AG04449 (cell line): ENCODE measurements around the gene NTN5.
"Not testable (repeated sequence)": the region's sequence is repeated elsewhere in the genome, so short reads cannot be mapped to it uniquely, and the experiment has no call there.

Source experiments
- CTCF ChIA-PET: fragments of 350-600 bp; formaldehyde crosslinking; extraction: SDS; loops from one replicate; lab custom pipeline; 2021; ENCODE audit warnings: antibody characterized with exemption; lab: Yijun Ruan, JAX
- POLR2A ChIA-PET: fragments of 400-600, 350-600 bp; formaldehyde crosslinking; extraction: SDS; loops from one replicate; lab custom pipeline; 2020; ENCODE audit warnings: antibody characterized with exemption, inconsistent platforms; lab: Yijun Ruan, JAX
- DNase-seq: peaks from one replicate; pipeline ENCODE4 v3.0.0-alpha.2; 2010; ENCODE audit warnings: low read depth, low spot score
- H3K4me3 ChIP-seq: 2 replicates; pipeline ENCODE4 v1.5.1; 2011; ENCODE audit warnings: low read depth, mild to moderate bottlenecking, control low read depth, low read length
- TF ChIP-seq, protein P1 (sequence below): IDR thresholded peaks from one replicate; pipeline ENCODE4 v1.5.1; 2011; ENCODE audit warnings: mild to moderate bottlenecking, moderate library complexity, low read length, control low read depth, inconsistent platforms; ENCODE audit not compliant: insufficient read depth; ENCODE audit errors: missing control alignments

NTN5 gene

DNA sequence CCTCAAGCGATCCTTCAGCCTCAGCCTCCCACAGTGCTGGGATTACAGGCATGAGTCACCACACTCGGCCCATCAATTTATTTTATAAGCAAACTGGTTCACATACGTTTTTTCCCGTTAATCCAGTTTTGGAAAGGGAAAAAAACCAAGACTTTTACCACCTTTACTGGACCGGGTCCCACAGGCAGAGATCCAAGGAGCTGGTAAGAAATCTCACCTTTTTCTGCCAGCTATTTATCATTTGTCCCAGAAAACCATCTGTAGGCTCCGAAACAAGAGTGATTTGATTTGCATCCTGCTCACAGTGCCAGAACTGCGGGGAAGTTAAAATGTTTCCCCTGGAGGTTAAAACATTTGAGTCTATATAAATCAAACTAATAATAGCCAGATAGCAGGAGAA is 16.6 kb upstream of the NTN5 start:
- DNase-seq, result no peak
- TF ChIP-seq, protein P1, sequence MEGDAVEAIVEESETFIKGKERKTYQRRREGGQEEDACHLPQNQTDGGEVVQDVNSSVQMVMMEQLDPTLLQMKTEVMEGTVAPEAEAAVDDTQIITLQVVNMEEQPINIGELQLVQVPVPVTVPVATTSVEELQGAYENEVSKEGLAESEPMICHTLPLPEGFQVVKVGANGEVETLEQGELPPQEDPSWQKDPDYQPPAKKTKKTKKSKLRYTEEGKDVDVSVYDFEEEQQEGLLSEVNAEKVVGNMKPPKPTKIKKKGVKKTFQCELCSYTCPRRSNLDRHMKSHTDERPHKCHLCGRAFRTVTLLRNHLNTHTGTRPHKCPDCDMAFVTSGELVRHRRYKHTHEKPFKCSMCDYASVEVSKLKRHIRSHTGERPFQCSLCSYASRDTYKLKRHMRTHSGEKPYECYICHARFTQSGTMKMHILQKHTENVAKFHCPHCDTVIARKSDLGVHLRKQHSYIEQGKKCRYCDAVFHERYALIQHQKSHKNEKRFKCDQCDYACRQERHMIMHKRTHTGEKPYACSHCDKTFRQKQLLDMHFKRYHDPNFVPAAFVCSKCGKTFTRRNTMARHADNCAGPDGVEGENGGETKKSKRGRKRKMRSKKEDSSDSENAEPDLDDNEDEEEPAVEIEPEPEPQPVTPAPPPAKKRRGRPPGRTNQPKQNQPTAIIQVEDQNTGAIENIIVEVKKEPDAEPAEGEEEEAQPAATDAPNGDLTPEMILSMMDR, result no peak
- ChIA-PET POLR2A (no interaction called here), CTCF (interaction anchor here (1.1 to 2.1 kb wide), 2 partner anchors 14 to 26 kb away, joined by 3 to 18 read pairs; no protein-coding TSS in a partner anchor)
- no peak overlapping the region for H3K4me3 ChIP-seq

DNA sequence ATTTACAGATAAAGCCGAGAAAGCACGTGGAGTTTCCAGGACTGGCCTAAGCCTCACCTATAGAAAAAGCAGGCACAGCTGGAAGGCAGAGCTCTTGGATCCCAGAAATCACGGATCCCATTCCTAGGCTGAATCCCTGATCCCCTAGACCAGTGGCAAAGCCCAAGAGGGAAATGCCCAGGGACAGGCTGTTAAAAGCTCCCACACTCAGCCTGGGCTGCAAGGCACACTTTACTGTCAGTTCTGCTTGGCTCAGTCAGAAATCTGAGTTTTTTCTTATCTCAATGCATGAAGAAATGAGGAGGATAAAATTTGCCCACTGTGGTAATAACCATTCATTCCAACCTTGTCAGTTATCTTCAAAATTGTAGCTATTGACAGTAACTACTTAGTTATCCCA is 15.0 kb upstream of the NTN5 start:
- no peak for DNase-seq
- H3K4me3 ChIP-seq, result no peak overlapping the region
- ChIA-PET CTCF (interaction anchor here (0.6 to 1.0 kb wide), 3 partner anchors 9 to 14 kb away, joined by 3 to 5 read pairs (median 3); no protein-coding TSS in a partner anchor), POLR2A (no interaction called here)
- TF ChIP-seq, protein P1, result no peak

DNA sequence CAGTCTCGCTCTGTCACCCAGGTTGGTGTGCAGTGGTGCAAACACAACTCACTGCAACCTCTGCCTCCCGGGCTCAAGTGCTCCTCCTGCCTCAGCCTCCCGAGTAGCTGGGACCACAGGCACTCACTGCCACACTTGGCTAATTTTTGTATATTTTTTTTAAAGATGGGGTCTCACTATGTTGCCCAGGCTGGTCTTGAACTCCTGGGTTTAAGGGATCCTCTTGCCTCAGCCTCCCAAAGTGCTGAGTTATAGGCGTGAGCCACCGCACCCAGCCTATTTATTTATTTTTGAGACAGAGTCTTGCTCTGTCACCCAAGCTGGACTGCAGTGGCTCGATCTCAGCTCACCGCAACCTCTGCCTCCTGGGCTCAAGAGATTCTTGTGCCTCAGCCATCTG is 13.8 kb upstream of the NTN5 start:
- POLR2A ChIA-PET, DNase-seq, H3K4me3 ChIP-seq: not testable (repeated sequence)
- CTCF ChIA-PET, result interaction anchor here (4.7 kb wide), 1 partner anchor 12 kb away, joined by 29 read pairs; no protein-coding TSS in a partner anchor

DNA sequence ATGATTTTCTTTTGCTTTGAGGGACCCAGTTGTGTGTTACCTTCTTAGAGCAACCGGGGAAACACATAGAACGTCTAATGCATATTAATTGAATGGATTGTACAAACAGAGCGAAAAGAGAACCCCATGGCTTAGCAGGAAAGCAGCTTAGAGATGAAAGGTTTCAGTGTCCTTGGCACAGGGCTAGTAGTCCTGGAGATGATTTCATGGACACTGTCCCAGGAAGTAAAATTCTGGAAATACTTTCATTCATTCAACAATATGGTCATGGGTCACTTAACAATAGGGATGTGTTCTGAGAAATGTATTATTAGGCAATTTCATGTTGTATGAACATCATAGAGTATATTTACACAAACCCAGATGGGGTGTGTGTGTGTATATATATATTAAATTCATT is 13.3 kb upstream of the NTN5 start:
- CTCF ChIA-PET, result interaction anchor here (4.7 kb wide), 1 partner anchor 11 kb away, joined by 29 read pairs; no protein-coding TSS in a partner anchor
- H3K4me3 ChIP-seq, result no peak overlapping the region
- POLR2A ChIA-PET, result no interaction called here
- TF ChIP-seq, protein P1, result no peak
- DNase-seq, result no peak

DNA sequence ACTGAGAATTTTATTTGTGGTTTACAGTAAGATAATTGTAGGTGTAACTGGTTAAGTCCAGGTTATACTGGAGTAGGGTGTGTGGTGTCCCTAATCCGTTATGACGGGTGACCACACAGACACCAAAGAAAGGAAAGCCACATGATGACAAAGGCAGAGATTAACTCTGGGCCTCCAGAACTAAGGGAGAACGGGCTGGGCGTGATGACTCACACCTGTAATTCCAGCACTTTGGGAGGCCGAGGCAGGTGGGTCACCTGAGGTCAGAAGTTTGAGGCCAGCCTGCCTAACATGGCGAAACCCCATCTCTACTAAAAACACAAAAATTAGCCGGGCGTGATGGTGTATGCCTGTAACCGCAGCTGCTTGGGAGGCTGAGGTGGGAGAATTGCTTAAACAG is 12.8 kb upstream of the NTN5 start:
- ChIA-PET POLR2A (no interaction called here), CTCF (interaction anchor here (4.7 kb wide), 1 partner anchor 11 kb away, joined by 29 read pairs; no protein-coding TSS in a partner anchor)
- DNase-seq, result no peak
- no peak overlapping the region for H3K4me3 ChIP-seq
- TF ChIP-seq, protein P1, result no peak

DNA sequence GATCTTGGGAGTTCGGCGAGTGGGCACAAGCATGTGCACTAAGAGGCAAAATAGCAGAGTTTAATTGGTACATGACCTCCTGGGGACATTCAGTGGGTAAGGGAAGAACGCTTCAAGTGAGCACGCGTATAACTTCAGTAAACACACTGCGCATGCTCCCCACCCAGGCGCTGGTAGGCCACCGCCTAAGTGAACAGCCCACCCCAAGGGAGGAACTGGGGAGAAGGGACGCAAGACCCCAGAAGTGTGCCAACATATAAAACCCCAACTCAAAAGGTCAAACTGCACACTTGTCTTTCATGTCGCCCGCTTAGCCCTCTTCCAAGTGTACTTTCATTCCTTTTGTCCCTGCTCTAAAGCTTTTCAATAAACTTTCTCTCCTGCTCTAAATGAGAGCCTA is 10.5 kb upstream of the NTN5 start:
- CTCF ChIA-PET, result interaction anchor here (1.6 to 4.7 kb wide), 2 partner anchors 8 to 11 kb away, joined by 4 to 29 read pairs; no protein-coding TSS in a partner anchor
- POLR2A ChIA-PET, result no interaction called here
- TF ChIP-seq, protein P1, result no peak
- peak overlapping the region; percentile 13; the same call in 1 of the 2 replicates for H3K4me3 ChIP-seq
- no peak for DNase-seq

DNA sequence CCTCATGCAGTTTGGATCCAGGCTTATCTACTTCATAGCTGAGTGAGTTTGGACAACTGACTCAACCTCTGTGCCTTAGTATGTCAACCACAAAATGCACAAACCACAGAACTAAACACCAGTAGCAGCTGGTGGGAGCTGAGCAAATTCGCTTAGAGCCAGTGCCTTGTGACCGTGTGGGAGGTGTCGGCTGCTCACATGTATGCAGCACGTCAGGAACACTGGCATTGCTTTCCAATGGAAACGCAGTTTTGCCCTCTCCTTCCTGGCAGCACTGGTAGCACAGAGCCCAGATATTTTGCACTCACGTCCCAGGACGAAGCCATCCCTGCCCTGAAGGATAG is 8.3 kb upstream of the NTN5 start:
- no peak for DNase-seq
- no peak overlapping the region for H3K4me3 ChIP-seq
- ChIA-PET POLR2A (no interaction called here), CTCF (interaction anchor here (2.0 kb wide), 1 partner anchor 9 kb away, joined by 6 read pairs; no protein-coding TSS in a partner anchor)
- TF ChIP-seq, protein P1, result no peak
